Measurements from ENCODE around the gene KLF16. TPM values are rescaled to one million over a fixed set of nuclear protein-coding genes. Genes with fewer than 3 reads are reported as not detected.

The KLF16 gene
- total and polyA plus RNA-seq, 10 of the 15 experiments (the other 5 are each of a cell fraction or from before 2014, with no cell fraction given): 0.03 to 41.2 (median 2.6) TPM

DNA sequence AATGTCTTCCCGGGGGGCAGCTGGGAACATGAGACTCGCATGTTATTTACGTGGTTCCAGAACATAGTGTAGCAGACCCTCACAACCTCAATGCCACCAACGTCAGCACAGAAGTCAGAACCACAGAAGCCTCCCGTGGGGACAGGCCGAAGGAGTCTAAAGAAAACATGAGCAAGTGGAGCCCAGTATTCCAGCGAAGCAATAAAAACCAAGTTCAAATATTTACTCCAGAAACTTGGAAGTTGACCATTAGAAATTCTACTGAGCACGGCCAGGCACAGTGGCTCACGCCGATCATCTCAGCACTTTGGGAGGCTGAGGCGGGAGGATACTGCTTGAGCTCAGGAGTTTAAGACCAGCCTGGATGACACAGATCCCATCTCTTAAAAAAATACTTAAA, 33.4 kb downstream of the KLF16 start:
- ATAC-seq (no peak), DNase-seq (ENCODE audit: low read depth, low spot score) (no peak), FAIRE-seq (no peak)
- Histone ChIP-seq H3K36me3 (ENCODE audit: control insufficient read depth in 2 of 2, insufficient read depth in 2 of 2, low read length in 1 of 2) (peaks cover 2 to 4% of the 10 kb centered on the region in 2 experiments; a peak in 3 of 4 replicates), H3K27me3 (replicated peaks in 1 of 2; ENCODE audit: control insufficient read depth in 2 of 2, insufficient read depth in 2 of 2, low read length in 1 of 2) (no peaks in the 10 kb centered on the region), H3K4me3 (no peak overlapping the region), H2AFZ (ENCODE audit: control insufficient read depth, low read depth, low read length) (no peak overlapping the region), H3K27ac (ENCODE audit: control insufficient read depth, insufficient read depth) (no peak overlapping the region), H3K9ac (ENCODE audit: control insufficient read depth, insufficient read depth, low read length) (no peak overlapping the region), H3K4me1 (ENCODE audit: control insufficient read depth, insufficient read depth, low read length) (no peaks in the 10 kb centered on the region), H4K20me1 (ENCODE audit: control insufficient read depth, insufficient read depth) (no peaks in the 10 kb centered on the region), H3K79me2 (ENCODE audit: control insufficient read depth, insufficient read depth, low read length) (no peaks in the 10 kb centered on the region; the same call in none of the 2 replicates), H3K4me2 (ENCODE audit: control insufficient read depth, insufficient read depth) (no peak overlapping the region), H3K9me3 (replicated peaks; ENCODE audit: control insufficient read depth, insufficient read depth, low read length) (no peaks in the 10 kb centered on the region)
- BruUV-seq (replicated peaks): no TSS peak
- intact Hi-C loops (cut with micrococcal nuclease; ENCODE audit: unreplicated experiment): no loop called here
- SMC1A ChIA-PET (ENCODE audit: uncharacterized antibody, unreplicated experiment): no interaction called here
- in situ Hi-C loops (cut with MboI): no loop called here
- CTCF ChIA-PET: interaction anchor here (0.6 to 2.7 kb wide), 3 partner anchors 8 to 239 kb away, joined by 3 to 19 read pairs (median 3); no protein-coding TSS in a partner anchor
- WGBS (ENCODE audit: insufficient coverage, insufficient replicate concordance, low lambda C conversion rate, missing lambda C conversion rate): 89% methylated on average over 11 of the region's 11 CpGs
- RAD21 ChIA-PET (ENCODE audit: unreplicated experiment): no interaction called here
- POLR2A ChIA-PET: no interaction called here
- TF ChIP-seq IRF4 (IDR thresholded peaks at IDR 0.05; ENCODE audit: low read depth, low read length): no peak

DNA sequence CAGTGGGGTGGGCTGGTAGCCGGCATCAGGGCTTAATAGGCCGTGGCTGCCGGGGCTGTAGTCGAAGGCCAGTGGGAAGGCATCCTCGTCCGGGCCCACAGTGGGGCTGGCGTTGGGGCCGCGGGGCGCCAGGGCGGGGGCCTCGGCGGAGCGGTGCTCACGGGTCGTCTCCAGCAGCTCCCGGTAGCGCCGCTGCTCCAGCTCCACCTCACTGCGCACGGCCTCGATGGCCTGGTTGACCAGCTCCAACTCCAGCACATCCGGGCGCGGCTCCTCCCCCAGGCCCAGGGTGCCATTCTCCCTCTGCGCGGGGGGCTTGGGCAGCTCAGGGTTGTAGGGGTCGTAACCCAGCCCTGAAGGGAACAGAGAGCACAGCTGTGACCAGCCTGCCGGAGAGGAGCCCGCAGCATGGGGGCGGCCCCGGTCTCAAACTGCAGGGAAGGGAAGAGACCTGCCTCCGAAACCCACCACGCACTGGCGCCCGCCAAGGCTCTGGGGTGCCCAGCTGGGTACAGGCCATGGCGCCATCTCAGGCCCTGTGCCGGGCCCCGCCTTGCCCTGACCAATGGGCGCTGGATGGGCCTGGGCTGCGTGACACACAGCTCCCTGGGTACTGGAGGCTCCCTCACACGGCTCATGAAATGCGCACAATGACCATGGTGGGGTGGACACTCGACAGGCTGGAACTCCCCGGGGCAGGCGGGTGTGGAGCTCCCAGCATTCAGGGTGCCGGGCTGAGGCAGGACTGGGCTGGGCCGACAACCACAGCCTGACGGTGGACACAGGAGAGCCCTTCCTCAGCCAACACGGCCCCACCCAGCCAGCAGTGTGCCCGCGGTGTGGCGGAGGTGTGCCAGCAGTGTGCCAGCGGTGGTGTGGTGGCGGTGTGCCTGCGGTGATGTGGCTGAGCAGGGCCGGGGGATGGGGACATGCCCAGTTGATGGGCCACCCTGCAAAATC, 34.8 kb downstream of the KLF16 start:
- Histone ChIP-seq H4K20me1 (ENCODE audit: control insufficient read depth, insufficient read depth) (no peaks in the 10 kb centered on the region), H3K4me2 (ENCODE audit: control insufficient read depth, insufficient read depth) (no peak overlapping the region), H3K4me1 (ENCODE audit: control insufficient read depth, insufficient read depth, low read length) (no peaks in the 10 kb centered on the region), H2AFZ (ENCODE audit: control insufficient read depth, low read depth, low read length) (no peak overlapping the region), H3K27ac (ENCODE audit: control insufficient read depth, insufficient read depth) (no peak overlapping the region), H3K36me3 (ENCODE audit: control insufficient read depth in 2 of 2, insufficient read depth in 2 of 2, low read length in 1 of 2) (peaks cover 2 to 4% of the 10 kb centered on the region in 2 experiments; a peak in 3 of 4 replicates), H3K9me3 (replicated peaks; ENCODE audit: control insufficient read depth, insufficient read depth, low read length) (no peaks in the 10 kb centered on the region), H3K9ac (ENCODE audit: control insufficient read depth, insufficient read depth, low read length) (no peak overlapping the region), H3K27me3 (replicated peaks in 1 of 2; ENCODE audit: control insufficient read depth in 2 of 2, insufficient read depth in 2 of 2, low read length in 1 of 2) (no peaks in the 10 kb centered on the region), H3K4me3 (no peak overlapping the region), H3K79me2 (ENCODE audit: control insufficient read depth, insufficient read depth, low read length) (no peaks in the 10 kb centered on the region; the same call in none of the 2 replicates)
- SMC1A ChIA-PET (ENCODE audit: uncharacterized antibody, unreplicated experiment): no interaction called here
- in situ Hi-C loops (cut with MboI) (no loop called here), intact Hi-C loops (cut with micrococcal nuclease; ENCODE audit: unreplicated experiment) (no loop called here)
- CTCF ChIA-PET: interaction anchor here (2.7 kb wide), 1 partner anchor 10 kb away, joined by 19 read pairs; no protein-coding TSS in a partner anchor
- no TSS peak for BruUV-seq (replicated peaks)
- ATAC-seq (no peak), FAIRE-seq (no peak), DNase-seq (ENCODE audit: low read depth, low spot score) (no peak)
- RAD21 ChIA-PET (ENCODE audit: unreplicated experiment): no interaction called here
- POLR2A ChIA-PET: interaction anchor here (0.6 kb wide), 1 partner anchor 10 kb away, joined by 3 read pairs; no protein-coding TSS in a partner anchor
- 97% methylated on average over 39 of the region's 57 CpGs for WGBS (ENCODE audit: insufficient coverage, insufficient replicate concordance, low lambda C conversion rate, missing lambda C conversion rate)
- TF ChIP-seq, protein P1, sequence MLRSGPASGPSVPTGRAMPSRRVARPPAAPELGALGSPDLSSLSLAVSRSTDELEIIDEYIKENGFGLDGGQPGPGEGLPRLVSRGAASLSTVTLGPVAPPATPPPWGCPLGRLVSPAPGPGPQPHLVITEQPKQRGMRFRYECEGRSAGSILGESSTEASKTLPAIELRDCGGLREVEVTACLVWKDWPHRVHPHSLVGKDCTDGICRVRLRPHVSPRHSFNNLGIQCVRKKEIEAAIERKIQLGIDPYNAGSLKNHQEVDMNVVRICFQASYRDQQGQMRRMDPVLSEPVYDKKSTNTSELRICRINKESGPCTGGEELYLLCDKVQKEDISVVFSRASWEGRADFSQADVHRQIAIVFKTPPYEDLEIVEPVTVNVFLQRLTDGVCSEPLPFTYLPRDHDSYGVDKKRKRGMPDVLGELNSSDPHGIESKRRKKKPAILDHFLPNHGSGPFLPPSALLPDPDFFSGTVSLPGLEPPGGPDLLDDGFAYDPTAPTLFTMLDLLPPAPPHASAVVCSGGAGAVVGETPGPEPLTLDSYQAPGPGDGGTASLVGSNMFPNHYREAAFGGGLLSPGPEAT (IDR thresholded peaks at IDR 0.05; ENCODE audit: low read depth): no peak
- no peak for TF ChIP-seq CBX5 (IDR thresholded peaks at IDR 0.05; ENCODE audit: low read depth)
- no peak for TF ChIP-seq DPF2 (IDR thresholded peaks at IDR 0.05)
- TF ChIP-seq, protein P2, sequence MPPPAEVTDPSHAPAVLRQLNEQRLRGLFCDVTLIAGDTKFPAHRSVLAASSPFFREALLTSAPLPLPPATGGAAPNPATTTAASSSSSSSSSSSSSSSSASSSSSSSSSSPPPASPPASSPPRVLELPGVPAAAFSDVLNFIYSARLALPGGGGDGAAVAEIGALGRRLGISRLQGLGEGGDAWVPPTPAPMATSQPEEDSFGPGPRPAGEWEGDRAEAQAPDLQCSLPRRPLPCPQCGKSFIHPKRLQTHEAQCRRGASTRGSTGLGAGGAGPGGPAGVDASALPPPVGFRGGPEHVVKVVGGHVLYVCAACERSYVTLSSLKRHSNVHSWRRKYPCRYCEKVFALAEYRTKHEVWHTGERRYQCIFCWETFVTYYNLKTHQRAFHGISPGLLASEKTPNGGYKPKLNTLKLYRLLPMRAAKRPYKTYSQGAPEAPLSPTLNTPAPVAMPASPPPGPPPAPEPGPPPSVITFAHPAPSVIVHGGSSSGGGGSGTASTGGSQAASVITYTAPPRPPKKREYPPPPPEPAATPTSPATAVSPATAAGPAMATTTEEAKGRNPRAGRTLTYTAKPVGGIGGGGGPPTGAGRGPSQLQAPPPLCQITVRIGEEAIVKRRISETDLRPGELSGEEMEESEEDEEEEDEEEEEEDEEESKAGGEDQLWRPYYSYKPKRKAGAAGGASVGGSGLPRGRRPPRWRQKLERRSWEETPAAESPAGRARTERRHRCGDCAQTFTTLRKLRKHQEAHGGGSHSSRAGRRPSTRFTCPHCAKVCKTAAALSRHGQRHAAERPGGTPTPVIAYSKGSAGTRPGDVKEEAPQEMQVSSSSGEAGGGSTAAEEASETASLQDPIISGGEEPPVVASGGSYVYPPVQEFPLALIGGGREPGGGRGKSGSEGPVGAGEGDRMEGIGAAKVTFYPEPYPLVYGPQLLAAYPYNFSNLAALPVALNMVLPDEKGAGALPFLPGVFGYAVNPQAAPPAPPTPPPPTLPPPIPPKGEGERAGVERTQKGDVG (CRISPR knock-in tag; IDR thresholded peaks at IDR 0.05): no peak
- TF ChIP-seq STAT3 (IDR thresholded peaks at IDR 0.05; ENCODE audit: low read depth, low read length): no peak
- TF ChIP-seq, protein P3, sequence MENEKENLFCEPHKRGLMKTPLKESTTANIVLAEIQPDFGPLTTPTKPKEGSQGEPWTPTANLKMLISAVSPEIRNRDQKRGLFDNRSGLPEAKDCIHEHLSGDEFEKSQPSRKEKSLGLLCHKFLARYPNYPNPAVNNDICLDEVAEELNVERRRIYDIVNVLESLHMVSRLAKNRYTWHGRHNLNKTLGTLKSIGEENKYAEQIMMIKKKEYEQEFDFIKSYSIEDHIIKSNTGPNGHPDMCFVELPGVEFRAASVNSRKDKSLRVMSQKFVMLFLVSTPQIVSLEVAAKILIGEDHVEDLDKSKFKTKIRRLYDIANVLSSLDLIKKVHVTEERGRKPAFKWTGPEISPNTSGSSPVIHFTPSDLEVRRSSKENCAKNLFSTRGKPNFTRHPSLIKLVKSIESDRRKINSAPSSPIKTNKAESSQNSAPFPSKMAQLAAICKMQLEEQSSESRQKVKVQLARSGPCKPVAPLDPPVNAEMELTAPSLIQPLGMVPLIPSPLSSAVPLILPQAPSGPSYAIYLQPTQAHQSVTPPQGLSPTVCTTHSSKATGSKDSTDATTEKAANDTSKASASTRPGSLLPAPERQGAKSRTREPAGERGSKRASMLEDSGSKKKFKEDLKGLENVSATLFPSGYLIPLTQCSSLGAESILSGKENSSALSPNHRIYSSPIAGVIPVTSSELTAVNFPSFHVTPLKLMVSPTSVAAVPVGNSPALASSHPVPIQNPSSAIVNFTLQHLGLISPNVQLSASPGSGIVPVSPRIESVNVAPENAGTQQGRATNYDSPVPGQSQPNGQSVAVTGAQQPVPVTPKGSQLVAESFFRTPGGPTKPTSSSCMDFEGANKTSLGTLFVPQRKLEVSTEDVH (IDR thresholded peaks at IDR 0.05; ENCODE audit: low read depth, partially characterized antibody): no peak
